K562 (cell line): ENCODE results near the gene CRTC3. TPM values are rescaled to one million over a fixed set of nuclear protein-coding genes. Genes with fewer than 3 reads are reported as not detected.

Source experiments
- ATAC-seq: fragments of 200-7000 bp; cut with Tn5 transposase; 3 replicates; pipeline ENCODE4 v1.9.1; 2020; ENCODE audit warnings: moderate library complexity
- BruUV-seq: library from RNA; stranded (reverse); fragments of 400-500 nt; replicated peaks from 2 replicates; lab custom pipeline; 2021; lab: Mats Ljungman, UMichigan
- CTCF ChIA-PET: fragments of 300-600 bp; formaldehyde crosslinking; extraction: SDS; loops from one replicate; lab custom pipeline; 2021; ENCODE audit warnings: low intra/inter-chr PET ratio; lab: Yijun Ruan, JAX
- POLR2A ChIA-PET: fragments of 300-600, 350-650 bp; sonication (Branson Sonifier 250); formaldehyde crosslinking; extraction: SDS; loops from one replicate; lab custom pipeline; 2021; ENCODE audit warnings: antibody characterized with exemption, inconsistent platforms; lab: Yijun Ruan, JAX
- DNase-seq, 4 experiments: peaks; one replicate each; pipeline versions ENCODE4 v3.0.0 to v3.0.0-alpha.2; 2011 to 2018; ENCODE audit warnings: low spot score in 3 of 4, mixed read lengths in 3 of 4; ENCODE audit errors: extremely low read depth in 1 of 4
- FAIRE-seq: peaks from 2 replicates; lab custom pipeline; 2011; peaks lifted over from hg19 to GRCh38; lab: Jason Lieb, UNC
- H2AFZ ChIP-seq: 2 replicates; pipeline ENCODE4 v1.6.0; 2011; ENCODE audit warnings: low read depth, low read length, control low read depth, inconsistent platforms
- H3K27ac ChIP-seq: fragments of 200-600 bp; 3 replicates; pipeline ENCODE4 v1.8.0; 2011; ENCODE audit warnings: low read depth, mild to moderate bottlenecking, control low read depth, inconsistent platforms, low read length, moderate library complexity, mixed read lengths; ENCODE audit errors: extremely low read depth
- H3K27me3 ChIP-seq, 2 experiments: fragments of 300-600 bp in 1 of 2; 2 replicates in 1 of 2; 3 replicates in 1 of 2; pipeline versions ENCODE4 v1.6.0 to v1.8.0; 2011; ENCODE audit warnings: inconsistent platforms in 2 of 2, low read length in 2 of 2, mild to moderate bottlenecking in 1 of 2, mixed read lengths in 1 of 2, moderate library complexity in 1 of 2; ENCODE audit not compliant: control insufficient read depth in 2 of 2, insufficient read depth in 2 of 2
- H3K36me3 ChIP-seq: fragments of 300-600 bp; 3 replicates; pipeline ENCODE4 v1.8.0; 2011; ENCODE audit warnings: mild to moderate bottlenecking, low read length, inconsistent platforms; ENCODE audit not compliant: control insufficient read depth, insufficient read depth
- H3K4me1 ChIP-seq, 2 experiments: fragments of 200-600 bp in 1 of 2; replicated peaks in 1 of 2; 2 replicates in 1 of 2; 3 replicates in 1 of 2; pipeline versions ENCODE4 v1.5.1 to v1.8.0; 2011; ENCODE audit warnings: inconsistent platforms in 2 of 2, low read length in 2 of 2, mild to moderate bottlenecking in 1 of 2, mixed read lengths in 1 of 2, moderate library complexity in 1 of 2; ENCODE audit not compliant: control insufficient read depth in 2 of 2, insufficient read depth in 2 of 2
- H3K4me2 ChIP-seq: 2 replicates; pipeline ENCODE4 v1.6.1; 2011; ENCODE audit warnings: low read length, control low read depth, inconsistent platforms, mixed read lengths; ENCODE audit not compliant: insufficient read depth
- H3K4me3 ChIP-seq: fragments of 200-600 bp; sonication (generic), shearing (Covaris generic); 2 replicates; pipeline ENCODE4 v1.5.1; 2016; ENCODE audit warnings: control low read depth, inconsistent platforms
- H3K79me2 ChIP-seq: fragments of 200-600 bp; 3 replicates; pipeline ENCODE4 v1.8.0; 2011; ENCODE audit warnings: low read length, inconsistent platforms; ENCODE audit not compliant: control insufficient read depth, insufficient read depth
- H3K9ac ChIP-seq, 2 experiments: 2 replicates each; pipeline versions ENCODE4 v1.6.0 to v1.6.1; 2011; ENCODE audit warnings: low read depth in 2 of 2, low read length in 2 of 2, control low read depth in 1 of 2, inconsistent platforms in 1 of 2, mild to moderate bottlenecking in 1 of 2, mixed read lengths in 1 of 2; ENCODE audit not compliant: insufficient read depth in 1 of 2
- H3K9me1 ChIP-seq: one replicate; pipeline ENCODE4 v1.6.0; 2011; ENCODE audit warnings: inconsistent platforms, mild to moderate bottlenecking, low read length, moderate library complexity; ENCODE audit not compliant: control insufficient read depth, insufficient read depth
- H3K9me3 ChIP-seq: replicated peaks from 2 replicates; pipeline ENCODE4 v1.5.1; 2011; ENCODE audit warnings: low read depth, low read length, inconsistent platforms; ENCODE audit not compliant: control insufficient read depth, insufficient read depth
- H4K20me1 ChIP-seq: replicated peaks from 2 replicates; pipeline ENCODE4 v1.6.1; 2011; ENCODE audit warnings: low read length, inconsistent platforms, mixed read lengths; ENCODE audit not compliant: control insufficient read depth, insufficient read depth
- NR2F6 ChIP-seq: fragments of 450-650 bp; formaldehyde crosslinking; IDR thresholded peaks from 2 replicates; pipeline ENCODE4 v1.4.0; 2020; ENCODE audit warnings: mild to moderate bottlenecking
- POLR2AphosphoS2 ChIP-seq: IDR thresholded peaks from 2 replicates; pipeline ENCODE4 v1.6.1; 2012; ENCODE audit warnings: low read length, improper control_type of control experiment
- TGIF2 ChIP-seq: sonication (generic); formaldehyde crosslinking; IDR thresholded peaks from 2 replicates; pipeline ENCODE4 v1.8.1; 2022; ENCODE audit warnings: mild to moderate bottlenecking, missing genetic modification reagents, moderate library complexity
- YBX1 ChIP-seq: fragments of 450-650 bp; IDR thresholded peaks from 2 replicates; pipeline ENCODE4 v1.7.1; 2016; ENCODE audit warnings: mild to moderate bottlenecking
- ZNF830 ChIP-seq: fragments of 250-450 bp; sonication (Bioruptor Pico); IDR thresholded peaks from 2 replicates; pipeline ENCODE4 v1.5.0; 2021; ENCODE audit warnings: mild to moderate bottlenecking
- WGBS: fragments of 100-300 bp; shearing (Covaris generic); methylation state at CpG from one replicate; pipeline ENCODE4 v1.1.6; 2016; ENCODE audit warnings: low coverage, mixed read lengths; ENCODE audit not compliant: insufficient coverage; ENCODE audit errors: missing lambda C conversion rate; 5-methylcytosine and 5-hydroxymethylcytosine counted together
- in situ Hi-C: fragments of 300-500 bp; cut with MboI; formaldehyde crosslinking; loops from 4 replicates; pipeline ENCODE4 v1.15.0; 2018; ENCODE audit warnings: inconsistent platforms, mixed read lengths
- intact Hi-C: fragments of 100-400 bp; cut with micrococcal nuclease; formaldehyde crosslinking; loops from 2 replicates; pipeline ENCODE4 v1.14.2; 2022
- polyA plus RNA-seq, 8 experiments: library from polyadenylated mRNA; depleted of rRNA in 4 of 8; stranded (reverse) in 5 of 8; unstranded in 3 of 8; fragments of >200 nt; fragmentation: Nextera tagmentation in 2 of 8; fragmentation: Illumina TruSeq in 1 of 8; extraction: Ambion mirVana in 2 of 8; extraction: Trizol in 1 of 8; gene quantifications; 2 replicates each; pipeline versions ENCODE4 v1.2.1 to v1.2.3, GENCODE V29; 2011 to 2014; ENCODE audit warnings: inconsistent platforms in 1 of 8, missing spikeins in 1 of 8
- total RNA-seq, 7 experiments: library from RNA; depleted of rRNA in 6 of 7; stranded (reverse); fragments of >200 nt in 6 of 7; fragmentation: Illumina TruSeq in 2 of 7; extraction: Trizol in 2 of 7; gene quantifications; 2 replicates each; pipeline versions ENCODE4 v1.2.1 to v1.2.3, GENCODE V29; 2011 to 2021; ENCODE audit warnings: low replicate concordance in 1 of 7
- TF ChIP-seq, protein P1 (sequence below): fragments of 450-650 bp; formaldehyde crosslinking; IDR thresholded peaks from 2 replicates; pipeline ENCODE4 v1.4.0; 2020; ENCODE audit warnings: mild to moderate bottlenecking, mixed read lengths
- TF ChIP-seq, protein P2 (sequence below), 3 experiments: IDR thresholded peaks in 2 of 3; conservative IDR thresholded peaks in 1 of 3; 2 replicates each; pipeline ENCODE4 v1.5.1; 2011 to 2012; ENCODE audit warnings: low read length in 3 of 3, mild to moderate bottlenecking in 3 of 3, control low read depth in 2 of 3, improper control_type of control experiment in 1 of 3, inconsistent platforms in 1 of 3, low read depth in 1 of 3, mixed read lengths in 1 of 3, moderate library complexity in 1 of 3; ENCODE audit not compliant: insufficient read depth in 2 of 3
- TF ChIP-seq, protein P3 (sequence below): sonication (generic); formaldehyde crosslinking; IDR thresholded peaks from 2 replicates; pipeline ENCODE4 v1.5.0; 2020; ENCODE audit warnings: missing genetic modification reagents

Gene CRTC3
- total and polyA plus RNA-seq, 9 of the 15 experiments (the other 6 are each of a cell fraction or from before 2014, with no cell fraction given): 1.2 to 19.0 (median 11.6) TPM

DNA sequence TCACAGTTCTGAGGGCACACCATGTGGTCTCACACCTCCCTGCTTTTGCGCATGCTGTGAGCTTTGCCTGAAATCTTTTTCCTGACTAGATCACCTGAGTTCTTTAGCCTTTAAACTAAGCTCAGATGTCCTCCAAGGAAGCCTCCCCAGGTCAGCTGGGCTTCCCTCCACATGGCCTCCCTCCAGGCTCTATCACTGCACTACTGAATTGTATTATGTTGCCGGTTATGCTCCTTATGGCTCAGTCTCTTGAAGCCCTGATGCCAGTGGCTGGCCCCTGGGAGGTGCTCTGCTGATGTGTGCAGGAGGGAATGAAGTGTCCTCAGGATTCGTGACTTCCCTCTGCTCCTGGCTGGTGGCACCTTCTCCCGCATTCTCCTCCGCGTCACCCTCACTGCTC is 94.1 kb downstream of the CRTC3 start:
- no peak overlapping the region for H3K27ac ChIP-seq
- no peaks in the 10 kb centered on the region for H4K20me1 ChIP-seq
- DNase-seq (no peak), FAIRE-seq (no peak), ATAC-seq (no peak)
- no TSS peak for BruUV-seq
- H3K79me2 ChIP-seq: no peaks in the 10 kb centered on the region
- no peak overlapping the region for H3K4me2 ChIP-seq
- H3K27me3 ChIP-seq: no peaks in the 10 kb centered on the region
- in situ Hi-C loops: no loop called here
- H3K4me1 ChIP-seq: peaks cover 10 to 12% of the 10 kb centered on the region in 2 experiments; a peak in 4 of 5 replicates
- no peaks in the 10 kb centered on the region for H3K9me3 ChIP-seq
- no peak overlapping the region for H2AFZ ChIP-seq
- ChIA-PET CTCF (no interaction called here), POLR2A (no interaction called here)
- H3K9ac ChIP-seq: peak overlapping the region in 1 of 2 experiments; percentile 48; a peak in 1 of 4 replicates
- peaks cover 4% of the 10 kb centered on the region for H3K9me1 ChIP-seq
- 66% methylated on average over 4 of the region's 6 CpGs for WGBS
- TF ChIP-seq YBX1 (no peak), NR2F6 (no peak), TGIF2 (CRISPR knock-in tag) (no peak), ZNF830 (CRISPR knock-in tag) (no peak), POLR2AphosphoS2 (no peak)
- TF ChIP-seq, protein P1, sequence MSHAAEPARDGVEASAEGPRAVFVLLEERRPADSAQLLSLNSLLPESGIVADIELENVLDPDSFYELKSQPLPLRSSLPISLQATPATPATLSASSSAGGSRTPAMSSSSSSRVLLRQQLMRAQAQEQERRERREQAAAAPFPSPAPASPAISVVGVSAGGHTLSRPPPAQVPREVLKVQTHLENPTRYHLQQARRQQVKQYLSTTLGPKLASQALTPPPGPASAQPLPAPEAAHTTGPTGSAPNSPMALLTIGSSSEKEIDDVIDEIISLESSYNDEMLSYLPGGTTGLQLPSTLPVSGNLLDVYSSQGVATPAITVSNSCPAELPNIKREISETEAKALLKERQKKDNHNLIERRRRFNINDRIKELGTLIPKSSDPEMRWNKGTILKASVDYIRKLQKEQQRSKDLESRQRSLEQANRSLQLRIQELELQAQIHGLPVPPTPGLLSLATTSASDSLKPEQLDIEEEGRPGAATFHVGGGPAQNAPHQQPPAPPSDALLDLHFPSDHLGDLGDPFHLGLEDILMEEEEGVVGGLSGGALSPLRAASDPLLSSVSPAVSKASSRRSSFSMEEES: no peak
- TF ChIP-seq, protein P2, sequence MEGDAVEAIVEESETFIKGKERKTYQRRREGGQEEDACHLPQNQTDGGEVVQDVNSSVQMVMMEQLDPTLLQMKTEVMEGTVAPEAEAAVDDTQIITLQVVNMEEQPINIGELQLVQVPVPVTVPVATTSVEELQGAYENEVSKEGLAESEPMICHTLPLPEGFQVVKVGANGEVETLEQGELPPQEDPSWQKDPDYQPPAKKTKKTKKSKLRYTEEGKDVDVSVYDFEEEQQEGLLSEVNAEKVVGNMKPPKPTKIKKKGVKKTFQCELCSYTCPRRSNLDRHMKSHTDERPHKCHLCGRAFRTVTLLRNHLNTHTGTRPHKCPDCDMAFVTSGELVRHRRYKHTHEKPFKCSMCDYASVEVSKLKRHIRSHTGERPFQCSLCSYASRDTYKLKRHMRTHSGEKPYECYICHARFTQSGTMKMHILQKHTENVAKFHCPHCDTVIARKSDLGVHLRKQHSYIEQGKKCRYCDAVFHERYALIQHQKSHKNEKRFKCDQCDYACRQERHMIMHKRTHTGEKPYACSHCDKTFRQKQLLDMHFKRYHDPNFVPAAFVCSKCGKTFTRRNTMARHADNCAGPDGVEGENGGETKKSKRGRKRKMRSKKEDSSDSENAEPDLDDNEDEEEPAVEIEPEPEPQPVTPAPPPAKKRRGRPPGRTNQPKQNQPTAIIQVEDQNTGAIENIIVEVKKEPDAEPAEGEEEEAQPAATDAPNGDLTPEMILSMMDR (IDR thresholded peaks at IDR 0.05 in 2 of 3, conservative IDR thresholded peaks at IDR 0.05 in 1 of 3; ENCODE audit: insufficient read depth in 2 of 3, low read depth in 1 of 3, low read length in 3 of 3): no peak
- TF ChIP-seq, protein P3, sequence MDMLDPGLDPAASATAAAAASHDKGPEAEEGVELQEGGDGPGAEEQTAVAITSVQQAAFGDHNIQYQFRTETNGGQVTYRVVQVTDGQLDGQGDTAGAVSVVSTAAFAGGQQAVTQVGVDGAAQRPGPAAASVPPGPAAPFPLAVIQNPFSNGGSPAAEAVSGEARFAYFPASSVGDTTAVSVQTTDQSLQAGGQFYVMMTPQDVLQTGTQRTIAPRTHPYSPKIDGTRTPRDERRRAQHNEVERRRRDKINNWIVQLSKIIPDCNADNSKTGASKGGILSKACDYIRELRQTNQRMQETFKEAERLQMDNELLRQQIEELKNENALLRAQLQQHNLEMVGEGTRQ (CRISPR knock-in tag): no peak
- peaks cover 48% of the 10 kb centered on the region for H3K36me3 ChIP-seq
- intact Hi-C loops: no loop called here
- no peak overlapping the region for H3K4me3 ChIP-seq
